ENCODE measurements around the gene DNAJC17.

DNAJC17 gene

GRCh38 chr15:40764629-40765103 is 42.6 kb downstream of the DNAJC17 start:
- DNase-seq = no peak

GRCh38 chr15:40763801-40764628 is 43.3 kb downstream of the DNAJC17 start, which contains the start of gene GCHFR:
TSS of gene GCHFR (plus strand) at chr15:40764068. CDS start at chr15:40764181, 113 bp downstream.
- DNase-seq = peak; percentile 80

DNA sequence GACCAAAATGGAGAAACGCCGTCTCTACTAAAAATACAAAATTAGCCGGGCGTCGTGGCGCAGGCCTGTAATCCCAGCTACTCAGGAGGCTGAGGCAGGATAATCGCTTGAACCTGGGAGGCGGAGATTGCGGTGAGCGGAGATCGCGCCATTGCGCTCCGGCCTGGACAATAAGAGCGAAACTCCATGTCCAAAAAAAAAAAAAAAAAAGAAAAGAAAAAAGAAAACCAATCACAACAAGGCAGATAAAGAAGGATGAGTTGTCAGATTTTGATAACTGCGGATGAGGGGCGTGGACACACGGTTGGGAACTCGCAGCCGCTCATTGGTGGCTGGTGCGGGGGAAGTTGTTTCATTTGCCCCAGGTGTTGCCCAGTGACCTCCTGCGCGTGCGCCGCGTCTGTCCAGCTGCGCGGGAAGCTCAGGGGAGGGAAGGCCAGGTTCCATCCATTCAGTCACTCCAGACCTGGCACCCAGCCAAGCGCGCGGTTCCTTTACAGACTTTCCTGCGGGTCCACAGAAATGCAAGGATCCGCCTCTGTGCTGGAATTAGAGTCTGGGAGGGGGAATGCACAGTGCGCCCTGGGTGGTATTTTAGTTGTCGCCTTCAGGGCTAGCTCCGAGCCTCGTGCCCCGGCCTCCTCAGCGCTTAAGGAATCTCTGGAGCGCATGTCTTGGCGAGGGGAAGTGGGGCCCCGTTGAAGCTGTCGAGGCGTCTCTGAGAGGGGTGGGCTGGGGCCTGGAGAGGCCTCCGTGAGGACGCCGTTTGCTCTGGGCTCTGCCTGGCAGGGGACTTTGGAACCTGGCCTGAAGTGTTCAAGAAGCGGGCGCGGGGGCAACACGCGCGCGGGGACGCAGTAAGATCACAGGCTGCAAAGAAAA is 44.1 kb downstream of the DNAJC17 start:
- DNase-seq = peak; percentile 70

GRCh38 chr15:40759961-40760360 is 47.3 kb downstream of the DNAJC17 start:
- no peak for DNase-seq

- DNase-seq = no peak
These were observed 50.3 kb downstream of the DNAJC17 start for GRCh38 chr15:40756938-40757337.

GRCh38 chr15:40755812-40756208 is 51.5 kb downstream of the DNAJC17 start:
- peak; percentile 30 for DNase-seq

DNA sequence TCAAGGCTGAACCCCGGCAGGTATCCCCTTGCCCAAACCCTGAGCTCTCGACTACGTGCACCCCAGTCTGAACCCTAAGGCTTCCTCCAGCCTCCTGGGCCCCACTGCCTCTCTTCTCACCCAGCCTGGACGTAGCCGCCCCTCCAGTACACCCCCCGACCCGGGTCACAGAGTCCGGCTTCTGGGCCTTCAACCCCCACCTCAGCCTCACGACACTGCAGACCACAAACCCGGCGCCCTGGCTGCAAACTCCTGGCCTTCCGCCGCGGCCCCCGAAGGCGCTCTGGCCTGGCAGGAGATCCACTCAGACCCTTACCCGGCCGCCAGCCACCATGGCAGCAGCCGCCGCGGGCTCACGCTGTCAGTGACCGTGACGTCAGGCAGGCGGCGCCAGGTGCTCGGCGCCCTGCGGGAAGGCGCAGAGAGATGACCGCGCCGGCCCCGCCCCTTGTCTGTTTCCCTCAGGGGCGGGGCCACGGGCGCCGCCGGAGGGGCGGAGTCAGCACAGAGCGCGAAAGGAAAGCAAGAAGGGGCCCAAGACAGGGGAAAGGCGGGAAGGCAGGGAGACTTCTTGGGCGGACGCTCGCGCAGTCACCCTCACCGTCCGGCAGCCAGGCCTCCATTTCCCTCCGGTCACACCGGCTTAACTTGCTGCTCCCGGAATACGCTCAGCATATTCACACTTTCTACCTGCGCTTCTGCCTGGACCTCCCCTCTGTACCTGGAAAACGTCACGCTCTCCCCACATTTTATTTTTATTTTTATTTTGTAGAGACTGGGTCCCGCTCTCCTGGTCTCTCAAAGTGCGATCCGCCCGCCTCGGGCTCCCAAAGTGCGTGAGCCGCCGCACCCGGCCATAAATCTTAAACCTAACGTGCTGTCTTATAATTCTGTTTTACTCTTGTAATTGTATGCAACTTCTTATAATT is 52.1 kb downstream of the DNAJC17 start, which contains the start of gene RMDN3:
TSS of gene RMDN3 (minus strand) at position 372 of the 929 bp plus-strand sequence. CDS start 471 bp downstream, outside the sequence.
- peak; percentile 95 for DNase-seq

GRCh38 chr15:40754574-40754882 is 52.7 kb downstream of the DNAJC17 start:
- DNase-seq = peak; percentile 28

DNA sequence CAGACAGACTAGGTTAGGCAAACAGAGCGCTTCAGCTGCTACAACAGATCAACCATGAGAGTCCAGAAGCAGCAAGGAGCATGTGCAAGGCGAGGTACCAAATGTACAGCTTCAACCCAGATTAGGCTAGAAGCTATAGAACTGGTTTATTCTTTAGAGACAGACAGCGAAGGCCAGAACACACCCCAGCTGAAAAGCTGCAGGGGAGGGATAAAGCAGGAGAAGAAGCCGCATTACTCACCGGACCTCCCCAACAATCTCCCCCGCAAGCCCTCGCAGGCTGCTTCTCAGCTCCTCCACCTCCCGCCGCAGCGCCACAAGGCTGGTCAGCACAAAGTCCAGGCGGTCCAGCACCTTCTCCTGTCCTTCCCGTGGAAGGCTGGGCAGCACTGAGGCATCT is 55.5 kb downstream of the DNAJC17 start:
- no peak for DNase-seq

GRCh38 chr15:40750885-40751284 is 56.4 kb downstream of the DNAJC17 start:
- no peak for DNase-seq

DNA sequence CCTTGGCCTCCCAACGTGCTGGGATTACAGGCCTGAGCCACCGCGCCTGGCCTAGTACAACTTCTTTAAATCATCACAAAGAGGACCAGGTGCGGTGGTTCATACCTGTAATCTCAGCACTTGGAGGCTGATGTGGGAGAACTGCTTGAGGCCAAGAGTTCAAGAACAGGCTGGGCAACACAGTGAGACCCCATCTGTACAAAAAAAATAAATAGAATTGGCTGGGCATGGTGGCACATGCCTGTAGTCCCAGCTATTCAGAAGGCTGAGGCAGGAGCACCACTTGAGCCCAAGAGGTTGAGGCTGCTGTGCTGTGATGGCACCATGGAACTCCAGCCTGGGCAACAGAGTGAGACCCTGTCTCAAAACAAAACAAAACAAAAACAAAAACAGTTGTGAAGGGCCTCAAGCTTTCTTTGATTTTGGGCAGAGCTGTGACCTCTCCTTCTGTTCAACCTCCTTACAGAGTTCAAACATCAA is 58.1 kb downstream of the DNAJC17 start:
- DNase-seq = no peak

DNA sequence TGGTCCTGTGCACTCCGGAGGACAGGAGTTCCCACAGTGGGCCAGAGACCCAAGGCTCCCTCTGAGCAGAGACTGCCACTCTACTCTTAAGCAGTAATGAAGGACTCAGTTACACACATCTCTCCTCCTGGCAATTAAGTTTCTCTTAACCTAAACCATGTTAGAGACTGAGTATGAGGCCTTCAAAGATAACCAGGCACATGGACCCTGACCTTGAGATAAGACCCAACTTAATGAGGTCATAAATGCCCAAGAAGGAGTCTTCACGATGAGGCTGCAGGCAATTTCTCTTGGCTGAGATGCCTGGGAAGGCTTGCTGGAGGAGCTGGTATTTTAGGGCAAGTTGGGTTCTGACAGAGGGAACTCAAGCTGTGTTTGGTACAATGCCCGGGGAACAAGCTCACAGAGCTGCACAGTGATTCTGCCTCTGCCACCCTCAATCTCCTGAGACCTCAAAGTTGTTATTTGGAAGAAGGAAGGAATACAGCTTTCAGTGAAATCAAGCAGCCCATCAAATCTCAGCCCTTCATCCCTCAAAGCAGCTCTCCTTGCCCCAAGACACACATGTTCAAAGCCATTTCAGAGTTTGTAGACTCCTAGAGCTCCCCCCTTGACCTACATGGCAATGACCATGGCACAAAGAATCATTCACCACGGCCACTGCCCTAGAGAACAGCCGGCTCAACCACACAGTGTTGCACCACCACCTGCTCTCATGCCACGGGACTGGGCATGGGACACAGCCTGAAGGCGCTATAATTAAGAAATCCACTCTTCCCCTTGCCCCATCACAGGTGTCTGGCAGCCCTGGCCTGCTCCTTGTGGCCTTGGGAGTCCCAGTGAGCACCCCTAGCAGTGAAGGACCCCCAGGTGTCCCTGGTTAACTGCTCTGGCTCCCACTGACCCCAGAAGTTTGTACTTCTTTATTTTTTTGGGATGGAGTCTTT is 59.3 kb downstream of the DNAJC17 start:
- no peak for DNase-seq

- DNase-seq = no peak
These were observed 60.3 kb downstream of the DNAJC17 start for GRCh38 chr15:40746916-40747418.

DNA sequence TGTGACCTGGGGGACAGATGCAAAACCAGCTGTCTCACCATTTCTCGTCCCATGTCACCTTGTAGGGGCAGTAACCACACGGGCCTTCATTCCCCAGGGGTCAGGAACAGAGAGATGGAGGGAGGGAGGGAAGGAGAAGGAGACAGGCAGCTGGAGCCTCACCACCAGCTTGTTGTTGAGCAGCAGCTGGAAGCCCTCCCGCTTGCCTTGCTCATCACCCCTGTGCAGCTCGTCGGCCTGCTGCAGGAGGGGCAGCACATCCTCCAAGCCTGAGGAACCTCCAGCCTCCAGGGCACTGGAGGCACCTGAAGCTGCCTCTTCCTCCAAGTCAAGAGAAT is 62.5 kb downstream of the DNAJC17 start:
- no peak for DNase-seq

DNA sequence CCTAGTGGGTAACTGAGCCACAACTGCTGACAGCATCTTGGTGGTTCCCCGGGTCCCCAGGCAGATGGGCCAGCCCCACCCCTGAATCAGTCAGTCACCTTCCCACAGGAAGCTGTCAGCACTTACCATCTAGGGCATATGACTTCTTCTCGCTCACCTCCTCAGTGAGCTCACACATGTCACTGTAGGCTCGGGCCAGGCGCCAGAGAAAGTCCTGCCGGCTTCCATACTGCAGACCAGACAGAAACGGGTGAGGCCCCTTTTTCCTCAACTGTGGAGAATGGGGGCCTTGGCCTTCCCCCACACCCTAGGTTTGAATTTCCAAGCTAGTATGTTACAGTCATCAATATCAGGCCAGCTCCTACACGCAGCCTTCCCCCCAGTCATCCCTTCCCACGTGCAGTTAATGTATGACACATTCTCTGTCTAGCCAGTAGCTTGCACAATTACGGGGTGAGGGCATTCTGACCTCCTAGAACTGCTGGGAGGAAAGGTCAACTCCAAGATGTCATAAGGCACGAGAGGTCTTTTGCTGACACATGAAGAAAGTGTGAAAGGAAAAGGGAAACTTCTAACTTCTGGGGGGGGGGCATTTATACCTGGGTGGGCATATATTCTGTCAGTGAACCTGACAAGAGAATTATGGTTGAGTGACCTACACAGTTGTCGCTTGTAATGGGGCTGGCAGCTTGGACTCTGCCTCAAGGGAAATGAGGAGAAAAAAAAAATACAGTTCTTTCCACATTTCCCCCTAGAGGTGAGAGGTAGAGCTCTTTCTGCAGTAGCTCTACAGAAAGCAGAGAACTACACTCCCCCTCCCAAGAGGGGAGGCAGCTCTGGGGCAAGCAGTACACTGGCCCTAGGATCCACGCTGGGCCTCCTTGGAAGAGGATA is 63.1 kb downstream of the DNAJC17 start:
- peak; percentile 72 for DNase-seq

DNA sequence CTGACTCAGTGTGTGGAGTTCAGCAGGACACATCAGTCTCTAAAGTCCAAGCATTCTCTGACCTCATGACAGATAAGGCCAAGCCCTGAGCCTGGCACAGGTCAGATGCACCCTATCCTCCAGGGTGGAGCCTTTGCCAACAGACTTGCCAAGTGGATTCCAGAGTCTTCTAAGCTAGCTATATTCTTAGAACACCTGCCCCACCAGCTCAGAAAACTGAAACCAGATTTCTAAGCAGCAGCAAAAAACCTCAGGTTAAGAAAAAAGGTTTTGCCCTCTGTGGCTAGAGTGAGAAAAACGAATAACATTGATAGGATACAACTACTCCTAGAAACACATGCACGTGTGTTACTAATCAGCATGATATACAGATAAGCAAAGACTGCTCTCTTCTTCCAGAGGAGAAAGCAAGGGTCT is 63.8 kb downstream of the DNAJC17 start:
- DNase-seq = no peak

DNA sequence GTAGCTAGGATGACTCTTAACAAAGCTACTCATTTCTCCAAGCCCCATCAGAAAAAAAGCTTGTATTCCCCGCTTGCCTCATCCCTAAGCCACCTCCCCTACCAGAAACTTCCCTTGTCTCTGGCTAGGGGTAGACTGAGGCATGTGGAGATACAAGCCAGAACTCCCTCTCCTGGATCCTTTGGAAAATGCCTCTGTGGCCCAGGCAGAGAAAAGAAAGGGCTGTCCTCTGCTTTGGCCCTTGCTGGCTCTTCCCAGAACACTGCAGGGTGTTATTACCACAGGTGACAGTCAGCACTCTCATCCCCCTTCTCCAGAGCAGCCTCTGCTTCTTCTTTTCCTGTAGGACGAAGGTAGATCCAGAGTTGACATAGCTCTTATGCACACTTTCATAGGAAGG is 67.4 kb downstream of the DNAJC17 start:
- DNase-seq = no peak

- no peak for DNase-seq
These were observed 68.2 kb downstream of the DNAJC17 start for GRCh38 chr15:40739047-40739446.

- no peak for DNase-seq
These were observed 70.2 kb downstream of the DNAJC17 start for GRCh38 chr15:40737048-40737447.

- no peak for DNase-seq
These were observed 70.7 kb downstream of the DNAJC17 start for GRCh38 chr15:40736575-40736974.
